Colonic mucosa (tissue), 4 donors: ENCODE measurements around the gene SOX3. TPM values are rescaled to one million over a fixed set of nuclear protein-coding genes. Genes with fewer than 3 reads are reported as not detected.

Experiments used
- DNase-seq: peaks from one replicate; pipeline ENCODE4 v3.0.0-alpha.2; 2020
- H3K27ac ChIP-seq: fragments of 200-600 bp; one replicate; pipeline ENCODE4 v1.8.0; 2021
- H3K27me3 ChIP-seq: fragments of 200-600 bp; one replicate; pipeline ENCODE4 v1.8.0; 2021
- H3K36me3 ChIP-seq: fragments of 200-600 bp; one replicate; pipeline ENCODE4 v1.8.0; 2021
- H3K4me1 ChIP-seq: fragments of 200-600 bp; one replicate; pipeline ENCODE4 v1.8.0; 2021; ENCODE audit warnings: mild to moderate bottlenecking
- H3K4me3 ChIP-seq: fragments of 200-600 bp; one replicate; pipeline ENCODE4 v1.8.0; 2021
- H3K9ac ChIP-seq, 2 donors: one replicate each; pipeline ENCODE4 v1.7.0; 2013; ENCODE audit warnings: control low read depth in 2 of 2, low read depth in 2 of 2, low read length in 2 of 2
- H3K9me3 ChIP-seq: fragments of 200-600 bp; one replicate; pipeline ENCODE4 v1.8.0; 2021
- CTCF ChIP-seq: fragments of 200-600 bp; IDR thresholded peaks from one replicate; pipeline ENCODE4 v1.8.0; 2022; ENCODE audit warnings: antibody characterized with exemption, mild to moderate bottlenecking
- intact Hi-C: fragments of 100-400 bp; cut with DNase I; formaldehyde crosslinking; loops from one replicate; pipeline ENCODE4 v1.14.1; 2022
- total RNA-seq, 2 donors: library from RNA; stranded (reverse); fragmentation: NEBNext Ultra II Directional in 1 of 2; extraction: Animal tissue kit (Norgen Biotek cat#: 25700) in 1 of 2; gene quantifications; one replicate each; pipeline ENCODE4 v1.2.1, GENCODE V29; 2021
- donor health status: healthy.
- donor health status: DM: no; HTN: no; CAD: no.
- donor health status: DM: no; HTN: no; CAD: no.

The SOX3 gene
- total RNA-seq, 2 donors from 2014 or later, result not detected

- no peak for TF ChIP-seq CTCF
- H3K36me3 ChIP-seq, result no peaks in the 10 kb centered on the region
- intact Hi-C loops, result no loop called here
- H3K27me3 ChIP-seq, result no peaks in the 10 kb centered on the region
- H3K27ac ChIP-seq, result no peak overlapping the region
- no peaks in the 10 kb centered on the region for H3K4me1 ChIP-seq
- no peak overlapping the region for H3K4me3 ChIP-seq
- no peak overlapping the region for H3K9ac ChIP-seq
- no peak for DNase-seq
- H3K9me3 ChIP-seq, result no peaks in the 10 kb centered on the region
These were observed 37.7 kb downstream of the SOX3 start for GRCh38 chrX:140467211-140467610.

Other genes starting within 250 kb of the SOX3 start
- 10 to 100 TPM; 12.1 to 27.3 TPM for gene LINC00632, start 204.7 kb upstream of the SOX3 start, total RNA-seq